H1 (cell line): ENCODE results near the gene ANXA2R. TPM values are rescaled to one million over a fixed set of nuclear protein-coding genes. Genes with fewer than 3 reads are reported as not detected.

Source experiments
- ATF3 ChIP-seq: IDR thresholded peaks from 2 replicates; pipeline ENCODE4 v1.6.1; 2011; ENCODE audit warnings: low read depth, mild to moderate bottlenecking, low read length; ENCODE audit not compliant: insufficient read depth
- BRCA1 ChIP-seq: IDR thresholded peaks from 2 replicates; pipeline ENCODE4 v1.6.1; 2012; ENCODE audit warnings: low read depth, low read length, improper control_type of control experiment
- CBX8 ChIP-seq: fragments of 300-800, 300-1000 bp; sonication (generic); IDR thresholded peaks from 2 replicates; pipeline ENCODE4 v1.7.1; 2016; ENCODE audit warnings: low read depth, low read length, borderline replicate concordance
- CEBPB ChIP-seq: IDR thresholded peaks from 2 replicates; pipeline ENCODE4 v1.6.1; 2012; ENCODE audit warnings: low read depth, low read length
- CHD1 ChIP-seq: IDR thresholded peaks from 2 replicates; pipeline ENCODE4 v1.6.1; 2012; ENCODE audit warnings: low read depth, low read length, improper control_type of control experiment
- CHD2 ChIP-seq: IDR thresholded peaks from 2 replicates; pipeline ENCODE4 v1.6.1; 2012; ENCODE audit warnings: low read length, improper control_type of control experiment
- GABPA ChIP-seq: IDR thresholded peaks from 2 replicates; pipeline ENCODE4 v1.6.1; 2011; ENCODE audit warnings: mild to moderate bottlenecking, low read length, moderate library complexity, borderline replicate concordance; ENCODE audit not compliant: insufficient read depth
- GTF2F1 ChIP-seq: IDR thresholded peaks from 2 replicates; pipeline ENCODE4 v1.6.1; 2012; ENCODE audit warnings: low read depth, low read length, improper control_type of control experiment, borderline replicate concordance
- JUN ChIP-seq: IDR thresholded peaks from 2 replicates; pipeline ENCODE4 v1.6.1; 2011; ENCODE audit warnings: low read depth, mild to moderate bottlenecking, improper control_type of control experiment, low read length
- KDM1A ChIP-seq: fragments of 200-600, 300-600 bp; sonication (generic); IDR thresholded peaks from 2 replicates; pipeline ENCODE4 v1.7.1; 2016; ENCODE audit warnings: mild to moderate bottlenecking, low read length, borderline replicate concordance
- MAFK ChIP-seq: IDR thresholded peaks from 2 replicates; pipeline ENCODE4 v1.6.1; 2012; ENCODE audit warnings: low read depth, mild to moderate bottlenecking, improper control_type of control experiment, low read length
- PHF8 ChIP-seq: fragments of 200-600 bp; sonication (generic); conservative IDR thresholded peaks from 2 replicates; pipeline ENCODE4 v1.7.1; 2012; ENCODE audit warnings: low read depth, mild to moderate bottlenecking, inconsistent platforms, low read length, moderate library complexity
- POLR2A ChIP-seq, 2 experiments: IDR thresholded peaks; 1 replicate in 1 of 2; 2 replicates in 1 of 2; pipeline ENCODE4 v1.6.1; 2011; ENCODE audit warnings: low read depth in 2 of 2, low read length in 2 of 2, mild to moderate bottlenecking in 2 of 2; ENCODE audit errors: control extremely low read depth in 1 of 2
- POLR2AphosphoS5 ChIP-seq: IDR thresholded peaks from 2 replicates; pipeline ENCODE4 v1.6.1; 2011; ENCODE audit warnings: low read depth, low read length
- RAD21 ChIP-seq, 2 experiments: IDR thresholded peaks in 1 of 2; conservative IDR thresholded peaks in 1 of 2; 2 replicates each; pipeline ENCODE4 v1.6.1; 2011; ENCODE audit warnings: low read depth in 2 of 2, low read length in 2 of 2, improper control_type of control experiment in 1 of 2, inconsistent platforms in 1 of 2, mild to moderate bottlenecking in 1 of 2, moderate library complexity in 1 of 2
- RXRA ChIP-seq: IDR thresholded peaks from 2 replicates; pipeline ENCODE4 v1.6.1; 2011; ENCODE audit warnings: low read depth, mild to moderate bottlenecking, low read length, moderate library complexity; ENCODE audit not compliant: insufficient read depth
- SIX5 ChIP-seq: IDR thresholded peaks from 2 replicates; pipeline ENCODE4 v1.6.1; 2011; ENCODE audit warnings: mild to moderate bottlenecking, low read depth, low read length
- SP1 ChIP-seq: IDR thresholded peaks from 2 replicates; pipeline ENCODE4 v1.6.1; 2011; ENCODE audit warnings: low read depth, low read length
- SP2 ChIP-seq: IDR thresholded peaks from 2 replicates; pipeline ENCODE4 v1.6.1; 2012; ENCODE audit warnings: mild to moderate bottlenecking, low read length, inconsistent platforms
- SRF ChIP-seq: IDR thresholded peaks from 2 replicates; pipeline ENCODE4 v1.6.1; 2011; ENCODE audit warnings: mild to moderate bottlenecking, low read depth, low read length, moderate library complexity
- TAF7 ChIP-seq: optimal IDR thresholded peaks from 2 replicates; pipeline ENCODE3; 2011; ENCODE audit warnings: low read depth, mild to moderate bottlenecking, inconsistent platforms, low read length, moderate library complexity, borderline replicate concordance
- TEAD4 ChIP-seq: IDR thresholded peaks from 2 replicates; pipeline ENCODE4 v1.6.1; 2012; ENCODE audit warnings: low read depth, low read length, inconsistent platforms, mixed read lengths
- polyA plus RNA-seq, 7 experiments: library from polyadenylated mRNA; depleted of rRNA in 3 of 7; stranded (reverse) in 5 of 7; unstranded in 2 of 7; fragments of >200 nt in 5 of 7; fragments of 200-250 nt in 2 of 7; gene quantifications; 1 replicate in 5 of 7; 2 replicates in 1 of 7; 4 replicates in 1 of 7; pipeline versions ENCODE4 v1.2.1 to v1.2.3, GENCODE V29; 2011 to 2013; ENCODE audit warnings: missing spikeins in 2 of 7, mixed read lengths in 2 of 7
- total RNA-seq: library from RNA; stranded (reverse); fragmentation: NEBNext Ultra II Directional; extraction: Animal tissue kit (Norgen Biotek cat#: 25700); gene quantifications from 2 replicates; pipeline ENCODE4 v1.2.1, GENCODE V29; 2021
- TF ChIP-seq, protein P1 (sequence below): IDR thresholded peaks from 2 replicates; pipeline ENCODE4 v1.6.1; 2011; ENCODE audit warnings: low read length, improper control_type of control experiment

ANXA2R gene
- total and polyA plus RNA-seq, 2 of the 8 experiments (the other 6 are each of a cell fraction or from before 2014, with no cell fraction given) = 0.08 to 0.17 TPM

DNA sequence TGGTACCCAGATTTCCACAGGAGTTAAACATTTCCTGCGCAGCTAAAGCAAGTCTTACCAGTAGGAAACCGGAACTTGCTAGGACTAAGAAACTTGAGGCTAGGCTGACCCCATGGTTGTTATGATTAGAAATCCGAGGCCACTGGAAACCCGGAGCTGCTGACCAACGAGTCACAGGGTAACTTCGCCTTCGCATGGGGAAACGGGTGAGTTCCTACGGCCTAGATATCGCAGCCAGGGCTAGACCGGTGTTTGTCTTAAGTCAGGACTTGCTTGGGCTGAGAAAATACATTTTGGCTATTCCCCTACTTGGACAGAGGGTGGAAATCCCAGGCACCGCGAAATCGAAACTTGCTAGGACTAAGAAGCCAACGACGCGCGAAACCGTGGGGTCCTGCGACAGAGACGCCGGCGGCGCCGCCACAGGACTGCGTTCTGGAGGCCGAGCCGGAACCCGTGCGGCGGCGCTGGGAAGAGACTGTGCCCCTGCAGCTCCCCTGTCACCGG lies 1.6 kb upstream of the ANXA2R start (continued):
- no peak for TF ChIP-seq SRF
- TF ChIP-seq CHD1 = no peak
- no peak for TF ChIP-seq KDM1A
- TF ChIP-seq CBX8 = 0 out of 2 replicates have a peak, but pooled peaks have one; percentile 75
- TF ChIP-seq ATF3 = no peak
- TF ChIP-seq BRCA1 = no peak
- no peak for TF ChIP-seq POLR2AphosphoS5
- no peak for TF ChIP-seq CHD2
- TF ChIP-seq, protein P1, sequence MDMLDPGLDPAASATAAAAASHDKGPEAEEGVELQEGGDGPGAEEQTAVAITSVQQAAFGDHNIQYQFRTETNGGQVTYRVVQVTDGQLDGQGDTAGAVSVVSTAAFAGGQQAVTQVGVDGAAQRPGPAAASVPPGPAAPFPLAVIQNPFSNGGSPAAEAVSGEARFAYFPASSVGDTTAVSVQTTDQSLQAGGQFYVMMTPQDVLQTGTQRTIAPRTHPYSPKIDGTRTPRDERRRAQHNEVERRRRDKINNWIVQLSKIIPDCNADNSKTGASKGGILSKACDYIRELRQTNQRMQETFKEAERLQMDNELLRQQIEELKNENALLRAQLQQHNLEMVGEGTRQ = no peak
- no peak for TF ChIP-seq RAD21 (IDR thresholded peaks at IDR 0.05 in 1 of 2, conservative IDR thresholded peaks at IDR 0.05 in 1 of 2; ENCODE audit: low read depth in 2 of 2, low read length in 2 of 2)
- TF ChIP-seq SP1 = no peak
- TF ChIP-seq JUN = no peak
- no peak for TF ChIP-seq SIX5
- no peak for TF ChIP-seq MAFK
- no peak for TF ChIP-seq PHF8
- no peak for TF ChIP-seq GABPA
- TF ChIP-seq CEBPB = no peak
- TF ChIP-seq TEAD4 = no peak
- TF ChIP-seq GTF2F1 = no peak
- no peak for TF ChIP-seq POLR2A (IDR thresholded peaks at IDR 0.05; ENCODE audit: control extremely low read depth in 1 of 2, low read depth in 2 of 2, low read length in 2 of 2)
- no peak for TF ChIP-seq TAF7
- no peak for TF ChIP-seq SP2
- no peak for TF ChIP-seq RXRA
